HG03139 (cell line): ENCODE measurements around the gene PLCL1.
"Not testable (repeated sequence)": the region's sequence is repeated elsewhere in the genome, so short reads cannot be mapped to it uniquely, and the experiment has no call there.

Experiments
- ATAC-seq: cut with Tn5 transposase; IDR thresholded peaks from one replicate; pipeline ENCODE4 v1.9.1; 2021; ENCODE audit not compliant: unreplicated experiment

PLCL1 gene

GRCh38 chr2:197809064-197809463 is 4.7 kb downstream of the PLCL1 start:
- ATAC-seq = no peak

- no peak for ATAC-seq
Measured at GRCh38 chr2:197810016-197810415, 5.6 kb downstream of the PLCL1 start.

GRCh38 chr2:197810491-197810890 is 6.1 kb downstream of the PLCL1 start:
- no peak for ATAC-seq

- ATAC-seq = no peak
Measured at GRCh38 chr2:197813093-197813787, 8.8 kb downstream of the PLCL1 start.

GRCh38 chr2:197814526-197814925 is 10.1 kb downstream of the PLCL1 start:
- no peak for ATAC-seq

GRCh38 chr2:197821550-197822289 is 17.3 kb downstream of the PLCL1 start:
- no peak for ATAC-seq

- no peak for ATAC-seq
Measured at GRCh38 chr2:197822333-197822732, 17.9 kb downstream of the PLCL1 start.

GRCh38 chr2:197827618-197828017 is 23.2 kb downstream of the PLCL1 start:
- no peak for ATAC-seq

GRCh38 chr2:197828464-197829135 is 24.2 kb downstream of the PLCL1 start:
- no peak for ATAC-seq

GRCh38 chr2:197834771-197835170 is 30.4 kb downstream of the PLCL1 start:
- ATAC-seq = not testable (repeated sequence)

- no peak for ATAC-seq
Measured at GRCh38 chr2:197835293-197835692, 30.9 kb downstream of the PLCL1 start.

- peak; percentile 99 for ATAC-seq
Measured at GRCh38 chr2:197838036-197838435, 33.6 kb downstream of the PLCL1 start.

GRCh38 chr2:197838579-197838978 is 34.2 kb downstream of the PLCL1 start:
- no peak for ATAC-seq

GRCh38 chr2:197839327-197839726 is 34.9 kb downstream of the PLCL1 start:
- ATAC-seq = no peak

GRCh38 chr2:197839856-197840255 is 35.5 kb downstream of the PLCL1 start:
- no peak for ATAC-seq

- no peak for ATAC-seq
Measured at GRCh38 chr2:197846128-197846527, 41.7 kb downstream of the PLCL1 start.

- ATAC-seq = no peak
Measured at GRCh38 chr2:197846777-197847176, 42.4 kb downstream of the PLCL1 start.

GRCh38 chr2:197847651-197848401 is 43.4 kb downstream of the PLCL1 start:
- no peak for ATAC-seq

GRCh38 chr2:197848602-197849001 is 44.2 kb downstream of the PLCL1 start:
- no peak for ATAC-seq

- ATAC-seq = no peak
Measured at GRCh38 chr2:197850882-197851450, 46.6 kb downstream of the PLCL1 start.

GRCh38 chr2:197851451-197851850 is 47.1 kb downstream of the PLCL1 start:
- ATAC-seq = no peak
